Activated CD8-positive, alpha-beta memory T cell treated with anti-CD3 and anti-CD28 coated beads, Interleukin-2, amount 10 ng/mL, durations not matched to agents 7 days and 5 days (primary cell): ENCODE measurements around the gene AGMAT. TPM values are rescaled to one million over a fixed set of nuclear protein-coding genes. Genes with fewer than 3 reads are reported as not detected.

Experiments
- ATAC-seq: fragments of 150-1000 bp; cut with Tn5 transposase; one replicate; pipeline ENCODE4 v1.10.0; 2021; ENCODE audit warnings: moderate library complexity
- CTCF ChIA-PET: fragments of 350-600 bp; sonication (Branson Sonifier 250); formaldehyde crosslinking; loops from one replicate; lab custom pipeline; 2021; ENCODE audit warnings: antibody characterized with exemption; lab: Charles Lee
- DNase-seq: peaks from one replicate; pipeline ENCODE4 v3.0.0-alpha.2; 2020
- H3K27ac Mint-ChIP-seq: one replicate; pipeline ENCODE4 v1.8.0; 2021; ENCODE audit warnings: mild to moderate bottlenecking, mixed read lengths
- H3K27me3 Mint-ChIP-seq: one replicate; pipeline ENCODE4 v1.8.0; 2021; ENCODE audit warnings: mixed read lengths
- H3K36me3 Mint-ChIP-seq: one replicate; pipeline ENCODE4 v1.8.0; 2021; ENCODE audit warnings: mild to moderate bottlenecking, mixed read lengths
- H3K4me1 Mint-ChIP-seq: one replicate; pipeline ENCODE4 v1.8.0; 2021; ENCODE audit warnings: mixed read lengths
- H3K4me3 Mint-ChIP-seq: one replicate; pipeline ENCODE4 v1.8.0; 2021; ENCODE audit warnings: mild to moderate bottlenecking, moderate library complexity, mixed read lengths
- H3K9me3 Mint-ChIP-seq: one replicate; pipeline ENCODE4 v1.8.0; 2022; ENCODE audit warnings: low read depth, mixed read lengths
- total RNA-seq, 2 experiments: library from RNA; stranded (reverse); gene quantifications; one replicate each; pipeline ENCODE4 v1.2.3, GENCODE V29; 2021

Gene AGMAT, protein sequence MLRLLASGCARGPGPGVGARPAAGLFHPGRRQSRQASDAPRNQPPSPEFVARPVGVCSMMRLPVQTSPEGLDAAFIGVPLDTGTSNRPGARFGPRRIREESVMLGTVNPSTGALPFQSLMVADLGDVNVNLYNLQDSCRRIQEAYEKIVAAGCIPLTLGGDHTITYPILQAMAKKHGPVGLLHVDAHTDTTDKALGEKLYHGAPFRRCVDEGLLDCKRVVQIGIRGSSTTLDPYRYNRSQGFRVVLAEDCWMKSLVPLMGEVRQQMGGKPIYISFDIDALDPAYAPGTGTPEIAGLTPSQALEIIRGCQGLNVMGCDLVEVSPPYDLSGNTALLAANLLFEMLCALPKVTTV
- total RNA-seq = 10 to 100 TPM in 1 of 2 experiments, 1 to 10 TPM in 1; 8.0 to 12.4 TPM

DNA sequence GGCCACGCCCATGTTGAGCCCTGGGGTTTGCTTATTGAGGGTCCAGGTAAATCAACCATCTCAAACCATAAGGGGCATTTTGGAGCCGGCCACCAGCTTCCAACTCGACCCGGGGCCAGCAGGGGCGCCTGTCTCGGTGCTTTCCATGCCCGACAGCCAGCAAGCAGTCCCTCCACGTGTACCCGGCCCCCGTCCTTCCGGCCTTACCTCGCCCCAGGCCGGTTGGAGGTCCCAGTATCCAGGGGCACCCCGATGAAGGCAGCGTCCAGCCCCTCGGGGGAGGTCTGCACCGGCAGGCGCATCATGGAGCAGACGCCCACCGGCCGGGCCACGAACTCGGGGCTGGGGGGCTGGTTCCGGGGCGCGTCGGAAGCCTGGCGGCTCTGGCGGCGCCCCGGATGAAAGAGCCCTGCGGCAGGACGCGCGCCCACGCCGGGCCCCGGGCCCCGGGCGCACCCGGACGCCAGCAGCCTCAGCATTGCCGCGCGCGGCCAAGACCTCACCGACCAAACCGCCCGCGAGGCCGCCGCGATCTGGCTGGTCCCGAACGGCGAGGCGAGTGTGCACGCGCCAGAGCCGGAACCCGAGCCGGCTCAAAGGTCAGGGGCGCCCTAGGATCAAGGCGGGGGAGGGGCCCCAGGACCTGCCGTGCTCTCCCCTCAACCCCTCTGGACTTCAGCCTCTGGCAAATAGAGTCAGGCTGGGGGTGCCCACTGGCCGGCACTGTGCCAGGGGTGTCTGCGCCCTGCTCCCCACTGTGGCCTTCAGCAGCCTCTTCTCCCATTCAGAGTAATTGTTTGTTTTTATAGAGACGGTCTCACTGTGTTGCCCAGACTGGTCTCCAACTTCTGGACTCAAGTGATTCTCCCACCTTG, at the start of gene AGMAT:
TSS of gene AGMAT (minus strand) at position 563 of the 875 bp plus-strand sequence. CDS start at position 479, 84 bp downstream.
- CTCF ChIA-PET = interaction anchor here (0.9 kb wide), 1 partner anchor 8 kb away, joined by 3 read pairs; no protein-coding TSS in a partner anchor
- H3K36me3 Mint-ChIP-seq = peaks cover 13% of the 10 kb centered on the region
- no peaks in the 10 kb centered on the region for H3K27me3 Mint-ChIP-seq
- H3K27ac Mint-ChIP-seq = peak within 1 kb of the TSS; percentile 82
- DNase-seq (peak; percentile 75), ATAC-seq (peak; percentile 85)
- H3K4me3 Mint-ChIP-seq = peak within 1 kb of the TSS; percentile 74
- H3K4me1 Mint-ChIP-seq = peaks cover 27% of the 10 kb centered on the region
- no peaks in the 10 kb centered on the region for H3K9me3 Mint-ChIP-seq

DNA sequence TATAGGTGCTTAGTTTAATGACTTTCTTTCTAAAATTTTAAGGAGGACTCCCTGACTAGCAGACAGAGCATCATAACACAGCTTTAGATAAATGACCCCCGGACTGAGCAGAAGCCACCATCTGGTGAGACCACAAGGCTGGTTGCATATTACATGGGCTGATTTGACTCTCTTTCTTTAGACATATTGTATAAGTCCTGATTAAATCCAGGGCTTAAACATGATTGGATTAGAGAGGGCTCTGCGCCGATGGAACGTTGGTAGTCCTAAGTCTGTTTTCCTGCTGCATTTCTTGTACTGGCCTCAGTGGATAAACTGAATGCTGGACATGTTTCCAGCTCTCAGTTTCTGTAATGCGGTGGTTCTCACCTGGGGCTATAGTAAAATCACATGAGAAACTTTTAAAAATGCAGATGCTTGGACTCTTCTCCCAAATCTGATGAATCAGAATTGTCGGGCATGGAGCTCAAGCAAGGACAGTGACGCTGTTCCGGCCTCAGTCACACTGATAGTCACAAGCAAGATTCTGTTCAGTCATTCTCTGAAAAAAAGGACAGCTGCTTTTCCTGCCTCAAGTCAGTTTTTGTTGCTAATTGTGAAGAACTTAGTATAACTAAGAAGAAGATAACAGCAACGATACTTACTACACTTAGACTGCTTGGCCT, 49.0 kb upstream of the AGMAT start:
- ATAC-seq = no peak
- H3K9me3 Mint-ChIP-seq = no peaks in the 10 kb centered on the region
- no peak for DNase-seq
- CTCF ChIA-PET = no interaction called here
- H3K27me3 Mint-ChIP-seq = no peaks in the 10 kb centered on the region
- H3K27ac Mint-ChIP-seq = no peak overlapping the region
- no peak overlapping the region for H3K4me3 Mint-ChIP-seq
- peaks cover 37% of the 10 kb centered on the region for H3K36me3 Mint-ChIP-seq
- peaks cover 4% of the 10 kb centered on the region for H3K4me1 Mint-ChIP-seq

DNA sequence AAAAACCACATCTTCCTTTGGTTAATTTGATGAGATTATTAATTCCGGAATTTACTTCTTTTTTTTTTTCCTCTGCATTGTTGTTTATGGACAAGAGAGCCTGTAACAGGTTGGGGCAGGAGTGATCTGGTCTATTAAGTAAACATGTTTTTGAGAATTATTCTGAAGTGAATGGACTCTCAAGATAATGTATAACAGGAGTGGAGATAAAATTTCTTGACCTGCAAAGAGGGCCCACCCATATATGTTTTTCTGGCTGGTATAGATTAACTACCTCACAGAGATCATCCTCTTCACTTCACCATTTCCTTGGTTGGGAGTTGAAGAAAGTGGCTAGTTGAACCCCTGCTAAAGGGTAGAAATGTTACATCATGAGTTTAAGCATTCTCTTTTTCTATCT, 43.2 kb upstream of the AGMAT start:
- H3K9me3 Mint-ChIP-seq = no peaks in the 10 kb centered on the region

DNA sequence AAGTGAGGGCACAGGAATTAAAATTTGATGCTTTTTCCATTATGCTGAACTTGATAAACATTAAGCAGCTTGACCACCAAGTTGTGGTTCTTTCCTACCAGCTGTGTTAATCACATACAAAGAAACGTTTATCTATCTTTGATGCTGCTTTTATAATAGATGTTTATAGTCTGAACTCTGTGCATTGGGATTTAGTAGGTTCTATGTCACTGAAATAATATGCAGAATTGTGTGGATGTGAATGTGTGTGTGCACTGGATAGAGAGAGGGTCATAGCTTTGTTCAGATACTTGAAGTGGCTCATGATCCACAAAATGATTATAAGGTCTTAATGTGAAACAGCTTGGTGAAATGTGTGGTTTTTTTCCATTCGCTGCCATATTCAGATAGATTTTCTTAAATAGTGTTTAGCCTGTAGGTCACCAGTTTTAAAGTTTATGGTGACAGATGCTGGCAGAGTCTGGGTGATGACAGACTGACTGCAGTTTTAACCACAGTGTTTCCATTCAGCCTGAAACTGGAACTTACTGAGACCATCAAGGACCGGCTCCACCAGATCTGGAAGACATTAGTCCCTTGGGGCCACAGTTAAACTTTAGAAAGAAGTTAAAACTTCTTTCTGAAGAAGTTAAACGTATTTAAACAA, 42.6 kb upstream of the AGMAT start:
- ATAC-seq (peak; percentile 71), DNase-seq (no peak)
- H3K27me3 Mint-ChIP-seq = no peaks in the 10 kb centered on the region
- H3K9me3 Mint-ChIP-seq = no peaks in the 10 kb centered on the region
- CTCF ChIA-PET = no interaction called here
- H3K4me1 Mint-ChIP-seq = peaks cover 41% of the 10 kb centered on the region
- peak overlapping the region; percentile 48 for H3K27ac Mint-ChIP-seq
- H3K36me3 Mint-ChIP-seq = peaks cover 33% of the 10 kb centered on the region
- H3K4me3 Mint-ChIP-seq = no peak overlapping the region

More for the DNA sequence above, 43.2 kb upstream of the AGMAT start:
- Mint-ChIP-seq H3K27ac (peak overlapping the region; percentile 48), H3K36me3 (peaks cover 33% of the 10 kb centered on the region), H3K4me3 (no peak overlapping the region), H3K27me3 (no peaks in the 10 kb centered on the region), H3K4me1 (peaks cover 37% of the 10 kb centered on the region)
- DNase-seq = no peak
- CTCF ChIA-PET = no interaction called here
- ATAC-seq = no peak

DNA sequence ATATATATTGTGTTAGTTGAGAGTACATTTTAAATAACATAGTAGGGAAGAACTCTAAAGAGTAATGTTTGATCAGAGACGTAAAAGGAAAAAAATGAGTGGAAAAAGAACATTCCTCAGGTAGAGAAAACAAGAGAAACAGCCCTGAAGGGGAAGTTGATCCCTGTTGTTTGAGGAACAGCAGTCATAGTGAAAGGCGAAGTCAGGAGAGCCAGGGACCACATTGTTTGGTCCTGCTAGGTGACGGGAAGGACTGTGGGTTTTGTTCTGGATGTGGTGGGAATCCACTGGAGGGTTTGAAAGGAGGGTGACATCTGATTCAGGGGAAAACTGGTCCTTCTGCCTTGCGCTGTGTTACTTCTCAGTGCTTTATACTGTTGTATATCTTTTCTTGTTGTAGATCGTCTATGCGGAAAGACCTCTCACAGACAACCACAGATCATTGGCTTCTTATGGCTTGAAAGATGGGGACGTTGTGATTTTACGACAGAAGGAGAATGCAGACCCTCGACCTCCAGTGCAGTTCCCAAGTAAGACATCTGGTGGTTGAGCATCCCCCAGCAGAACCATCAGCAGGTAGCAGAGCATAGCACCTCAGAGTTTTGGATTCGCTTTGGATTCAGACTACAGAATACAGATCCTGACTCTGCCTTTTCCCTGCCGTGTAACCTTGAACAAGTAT, 41.6 kb upstream of the AGMAT start:
- peaks cover 28% of the 10 kb centered on the region for H3K36me3 Mint-ChIP-seq
- no peaks in the 10 kb centered on the region for H3K9me3 Mint-ChIP-seq
- H3K27ac Mint-ChIP-seq = no peak overlapping the region
- no peaks in the 10 kb centered on the region for H3K27me3 Mint-ChIP-seq
- ATAC-seq (no peak), DNase-seq (no peak)
- H3K4me3 Mint-ChIP-seq = no peak overlapping the region
- CTCF ChIA-PET = no interaction called here
- peaks cover 47% of the 10 kb centered on the region for H3K4me1 Mint-ChIP-seq

DNA sequence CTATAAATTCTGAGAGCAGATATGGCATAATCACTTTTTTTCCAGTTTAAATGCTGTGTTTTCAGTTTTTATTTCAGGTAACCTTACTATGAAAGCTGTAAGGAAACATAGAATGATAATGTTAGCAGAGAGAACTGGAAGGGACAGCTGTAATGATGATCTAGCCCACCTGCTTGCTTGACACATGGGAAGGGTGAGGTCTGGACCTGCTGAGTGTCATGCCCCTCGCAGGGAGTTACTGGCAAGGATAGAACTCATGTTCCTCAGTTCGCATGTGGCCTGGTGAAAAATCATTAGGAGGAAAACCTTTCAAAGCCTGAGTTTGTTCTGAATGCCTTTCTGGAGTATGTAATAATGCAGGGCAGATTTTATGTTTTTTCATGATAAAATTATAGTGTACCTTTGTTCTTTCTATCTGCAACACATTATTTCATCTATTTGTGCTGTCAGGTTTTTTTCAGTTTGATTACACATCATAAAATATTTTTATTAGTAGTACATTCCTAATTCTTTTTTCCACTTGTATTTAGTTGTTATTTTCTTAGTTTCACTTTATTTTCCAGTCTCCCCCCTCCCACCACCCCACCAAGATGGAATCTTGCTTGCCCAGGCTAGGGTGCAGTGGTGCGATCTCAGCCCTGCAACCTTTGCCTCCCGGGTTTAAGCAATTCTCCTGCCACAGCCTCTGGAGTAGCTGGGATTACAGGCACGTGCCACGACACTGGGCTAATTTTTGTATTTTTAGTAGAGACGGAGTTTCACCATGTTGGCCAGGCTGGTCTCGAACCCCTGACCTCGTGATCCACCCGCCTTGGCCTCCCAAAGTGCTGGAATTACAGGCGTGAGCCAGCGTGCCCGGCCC, 40.4 kb upstream of the AGMAT start:
- Mint-ChIP-seq H3K4me3 (no peak overlapping the region), H3K36me3 (peaks cover 21% of the 10 kb centered on the region), H3K9me3 (no peaks in the 10 kb centered on the region), H3K27me3 (no peaks in the 10 kb centered on the region), H3K27ac (no peak overlapping the region), H3K4me1 (peaks cover 52% of the 10 kb centered on the region)
- no peak for DNase-seq
- ATAC-seq = no peak
- CTCF ChIA-PET = no interaction called here

DNA sequence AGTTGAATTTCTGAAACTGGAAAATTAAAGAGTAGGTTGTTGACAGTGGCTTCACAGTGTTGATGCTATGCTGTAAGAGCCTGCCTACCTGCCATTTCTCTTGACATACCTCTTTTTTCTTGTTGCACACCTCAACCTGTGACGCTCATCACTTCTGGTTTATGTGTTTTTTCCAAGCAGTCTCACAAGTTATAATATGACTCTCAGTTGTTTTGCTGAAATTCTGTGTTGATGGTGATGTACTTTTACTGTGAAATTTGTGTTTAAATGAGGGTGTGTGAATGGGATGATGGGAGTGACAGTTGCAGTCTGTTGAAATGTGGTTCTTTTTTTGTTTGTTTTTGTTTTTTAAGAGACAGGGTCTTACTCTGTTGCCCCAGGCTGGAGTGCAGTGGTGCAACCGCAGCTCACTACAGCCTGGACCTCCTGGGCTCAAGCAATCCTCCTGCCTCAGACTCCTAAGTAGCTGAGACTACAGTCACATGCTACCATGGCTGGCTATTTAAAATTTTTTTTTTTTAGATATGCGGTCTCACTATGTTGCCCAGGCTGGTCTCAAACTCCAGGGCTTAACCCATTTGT, 39.4 kb upstream of the AGMAT start:
- H3K27me3 Mint-ChIP-seq = no peaks in the 10 kb centered on the region
- no peak for DNase-seq
- ATAC-seq = no peak
- H3K36me3 Mint-ChIP-seq = peaks cover 17% of the 10 kb centered on the region
- H3K4me1 Mint-ChIP-seq = peaks cover 62% of the 10 kb centered on the region
- no peak overlapping the region for H3K4me3 Mint-ChIP-seq
- no peaks in the 10 kb centered on the region for H3K9me3 Mint-ChIP-seq
- CTCF ChIA-PET = no interaction called here
- H3K27ac Mint-ChIP-seq = peak overlapping the region; percentile 26

DNA sequence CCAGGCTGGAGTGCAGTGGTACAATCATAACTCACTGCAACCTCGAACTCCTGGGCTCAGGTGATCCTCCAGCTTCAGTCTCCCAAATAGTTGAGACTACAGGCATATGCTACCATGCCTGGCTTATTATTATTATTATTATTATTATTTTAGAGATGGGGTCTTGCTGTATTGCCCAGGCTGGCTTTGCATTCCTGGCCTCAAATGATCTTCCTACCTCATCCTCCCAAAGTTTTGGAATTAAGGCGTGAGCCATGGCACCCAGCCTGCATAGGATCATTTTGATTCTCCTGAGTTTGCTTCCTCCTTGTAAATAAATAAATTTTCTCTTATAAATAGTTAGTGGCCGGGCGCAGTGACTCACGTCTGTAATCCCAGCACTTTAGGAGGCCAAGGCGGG, 38.6 kb upstream of the AGMAT start:
- ATAC-seq (no peak), DNase-seq (no peak)
- Mint-ChIP-seq H3K36me3 (peaks cover 15% of the 10 kb centered on the region), H3K9me3 (no peaks in the 10 kb centered on the region), H3K4me3 (no peak overlapping the region), H3K27ac (no peak overlapping the region), H3K27me3 (no peaks in the 10 kb centered on the region), H3K4me1 (peaks cover 69% of the 10 kb centered on the region)
- CTCF ChIA-PET = no interaction called here

DNA sequence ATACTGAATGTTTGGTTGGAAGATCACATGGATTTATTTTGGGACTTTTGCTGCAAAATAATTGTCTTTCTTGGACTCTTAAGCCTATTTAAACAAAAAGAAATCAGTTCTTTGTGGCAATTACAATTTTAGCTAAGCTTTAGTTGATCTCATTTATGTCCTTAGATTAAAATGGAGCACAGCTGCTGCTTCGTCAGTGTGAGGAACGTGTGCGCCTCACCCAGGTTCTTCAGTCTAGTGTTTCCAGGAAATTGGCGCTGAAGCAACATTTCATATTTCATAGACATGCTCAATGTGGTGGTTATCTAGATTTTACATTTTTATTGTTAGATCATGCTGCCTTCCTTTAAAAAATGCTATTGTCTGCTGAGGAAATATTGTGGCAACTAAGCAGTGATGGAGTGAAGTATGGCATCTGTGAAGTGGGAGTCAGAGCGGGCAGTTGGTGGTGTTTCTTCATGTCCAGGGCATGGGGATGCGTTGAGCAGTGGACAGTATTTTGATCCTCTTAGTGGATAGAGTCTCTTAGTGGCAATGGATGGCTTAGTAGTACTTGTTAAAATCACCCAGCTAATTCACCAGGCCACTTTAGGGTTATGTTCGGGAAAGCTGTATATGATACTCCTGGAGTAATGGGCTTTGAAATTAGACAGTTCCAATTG, 38.0 kb upstream of the AGMAT start:
- no peak overlapping the region for H3K27ac Mint-ChIP-seq

DNA sequence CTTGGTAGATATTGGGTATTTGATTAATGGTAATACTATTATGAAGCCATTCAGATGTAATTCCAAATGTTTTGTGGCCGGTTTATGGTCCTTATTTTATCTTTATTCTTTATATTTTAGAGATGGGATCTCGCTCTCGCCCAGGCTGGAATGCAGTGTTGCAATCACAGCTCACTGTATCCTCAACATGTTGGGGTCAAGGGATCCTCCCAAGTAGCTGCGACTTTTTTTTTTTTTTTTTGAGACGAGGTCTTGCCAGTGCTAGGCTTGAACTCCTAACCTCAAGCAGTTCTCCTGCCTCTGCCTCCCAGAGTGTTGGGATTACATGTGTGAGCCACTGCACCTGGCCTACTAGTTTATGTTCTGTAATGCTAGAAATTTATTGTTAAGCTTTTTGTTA, 37.1 kb upstream of the AGMAT start:
- peaks cover 60% of the 10 kb centered on the region for H3K4me1 Mint-ChIP-seq
- no peak for DNase-seq
- no peak for ATAC-seq
- no peaks in the 10 kb centered on the region for H3K9me3 Mint-ChIP-seq
- no peaks in the 10 kb centered on the region for H3K27me3 Mint-ChIP-seq
- H3K36me3 Mint-ChIP-seq = peaks cover 9% of the 10 kb centered on the region
- CTCF ChIA-PET = interaction anchor here (0.6 to 1.3 kb wide), 2 partner anchors 25 to 939 kb away, joined by 3 read pairs; no protein-coding TSS in a partner anchor
- no peak overlapping the region for H3K27ac Mint-ChIP-seq
- no peak overlapping the region for H3K4me3 Mint-ChIP-seq

More for the DNA sequence above, 38.0 kb upstream of the AGMAT start:
- CTCF ChIA-PET = interaction anchor here (1.3 kb wide), 1 partner anchor 26 kb away, joined by 3 read pairs; no protein-coding TSS in a partner anchor
- no peaks in the 10 kb centered on the region for H3K9me3 Mint-ChIP-seq
- H3K36me3 Mint-ChIP-seq = peaks cover 12% of the 10 kb centered on the region
- DNase-seq (no peak), ATAC-seq (no peak)
- H3K4me1 Mint-ChIP-seq = peaks cover 67% of the 10 kb centered on the region
- no peak overlapping the region for H3K4me3 Mint-ChIP-seq
- H3K27me3 Mint-ChIP-seq = no peaks in the 10 kb centered on the region
